NK-92 (cell line): Measurements from ENCODE around the gene SLK.

Experiments used
- DNase-seq: peaks from one replicate; lab custom pipeline; 2025; ENCODE audit not compliant: unreplicated experiment; lab: John Stamatoyannopoulos, UW

Gene SLK

GRCh38 chr10:103986360-103986759, 19.4 kb downstream of the SLK start:
- DNase-seq, result no peak

- no peak for DNase-seq
Measured at GRCh38 chr10:103990121-103990520, 23.2 kb downstream of the SLK start.

GRCh38 chr10:103990531-103990930, 23.6 kb downstream of the SLK start:
- no peak for DNase-seq

GRCh38 chr10:103991393-103992128, 24.6 kb downstream of the SLK start:
- no peak for DNase-seq

GRCh38 chr10:103995134-103995533, 28.2 kb downstream of the SLK start:
- no peak for DNase-seq

- no peak for DNase-seq
Measured at GRCh38 chr10:103998805-103999204, 31.9 kb downstream of the SLK start.

GRCh38 chr10:104002911-104003310, 36.0 kb downstream of the SLK start:
- no peak for DNase-seq

GRCh38 chr10:104005172-104005863, 38.4 kb downstream of the SLK start:
- no peak for DNase-seq

- DNase-seq, result no peak
Measured at GRCh38 chr10:104011904-104012303, 45.0 kb downstream of the SLK start.

- no peak for DNase-seq
Measured at GRCh38 chr10:104013489-104013888, 46.5 kb downstream of the SLK start.

GRCh38 chr10:104014176-104014575, 47.2 kb downstream of the SLK start:
- no peak for DNase-seq

- no peak for DNase-seq
Measured at GRCh38 chr10:104016661-104017060, 49.7 kb downstream of the SLK start.

GRCh38 chr10:104018471-104018870, 51.5 kb downstream of the SLK start:
- no peak for DNase-seq

GRCh38 chr10:104020020-104020419, 53.1 kb downstream of the SLK start:
- DNase-seq, result no peak

GRCh38 chr10:104021246-104021645, 54.3 kb downstream of the SLK start:
- DNase-seq, result no peak

GRCh38 chr10:104022026-104022425, 55.1 kb downstream of the SLK start:
- DNase-seq, result no peak

GRCh38 chr10:104025524-104025923, 58.6 kb downstream of the SLK start:
- DNase-seq, result no peak

- no peak for DNase-seq
Measured at GRCh38 chr10:104026762-104027161, 59.8 kb downstream of the SLK start.

- no peak for DNase-seq
Measured at GRCh38 chr10:104028146-104028545, 61.2 kb downstream of the SLK start.

- DNase-seq, result no peak
Measured at GRCh38 chr10:104028823-104029520, 62.0 kb downstream of the SLK start.

- DNase-seq, result no peak
Measured at GRCh38 chr10:104029521-104029860, 62.6 kb downstream of the SLK start.

- DNase-seq, result no peak
Measured at GRCh38 chr10:104031631-104032030, 64.7 kb downstream of the SLK start.
